Heart left ventricle (tissue), 13 donors: ENCODE results near the gene RAB4A.

Experiments used
- POLR2A ChIP-seq, 2 donors: fragments of 450-650 bp; IDR thresholded peaks; one replicate each; pipeline ENCODE4 v1.6.1; 2017; ENCODE audit warnings: antibody characterized with exemption in 2 of 2, mild to moderate bottlenecking in 2 of 2, moderate library complexity in 2 of 2
- TF ChIP-seq, protein P1 (sequence below), 12 donors: fragments of 200-600 bp; sonication (generic) in 4 of 12; IDR thresholded peaks; one replicate each; pipeline versions ENCODE4 v1.5.0 to v1.8.0; 2018 to 2022; ENCODE audit warnings: antibody characterized with exemption in 12 of 12, mild to moderate bottlenecking in 5 of 12
- donor health status: ischemic (EF 13 %, LVEDD 7.1; RV severe dilation, severe dysfunction).
- donor health status: DM: no; HTN: yes; CAD: no.
- donor health status: DM: no; HTN: no; CAD: no.
- donor health status: ischemic (EF 25% LVEDD 6.9; RV normal size, moderate dysfunction).
- donor health status: ischemic (EF 25% LVEDD 5.7; RV mildly dilated, moderate dysfunction).
- donor health status: ischemic (EF 35%, LVEDD 5.7; RV mildly dilated, moderate dysfunction).
- donor health status: nonischemic (EF 11% LVEDD 7.7; RV severe dilation, severe dysfunction).
- donor health status: DM: yes; HTN: yes; CAD: no.
- donor health status: PGD.
- donor health status: ischemic (EF 29% LVEDD 5.4; RV normal size, mild dysfunction).
- donor health status: nonischemic (EF 23%, LVEDD 6.1; RV moderate dilation, normal function).

DNA sequence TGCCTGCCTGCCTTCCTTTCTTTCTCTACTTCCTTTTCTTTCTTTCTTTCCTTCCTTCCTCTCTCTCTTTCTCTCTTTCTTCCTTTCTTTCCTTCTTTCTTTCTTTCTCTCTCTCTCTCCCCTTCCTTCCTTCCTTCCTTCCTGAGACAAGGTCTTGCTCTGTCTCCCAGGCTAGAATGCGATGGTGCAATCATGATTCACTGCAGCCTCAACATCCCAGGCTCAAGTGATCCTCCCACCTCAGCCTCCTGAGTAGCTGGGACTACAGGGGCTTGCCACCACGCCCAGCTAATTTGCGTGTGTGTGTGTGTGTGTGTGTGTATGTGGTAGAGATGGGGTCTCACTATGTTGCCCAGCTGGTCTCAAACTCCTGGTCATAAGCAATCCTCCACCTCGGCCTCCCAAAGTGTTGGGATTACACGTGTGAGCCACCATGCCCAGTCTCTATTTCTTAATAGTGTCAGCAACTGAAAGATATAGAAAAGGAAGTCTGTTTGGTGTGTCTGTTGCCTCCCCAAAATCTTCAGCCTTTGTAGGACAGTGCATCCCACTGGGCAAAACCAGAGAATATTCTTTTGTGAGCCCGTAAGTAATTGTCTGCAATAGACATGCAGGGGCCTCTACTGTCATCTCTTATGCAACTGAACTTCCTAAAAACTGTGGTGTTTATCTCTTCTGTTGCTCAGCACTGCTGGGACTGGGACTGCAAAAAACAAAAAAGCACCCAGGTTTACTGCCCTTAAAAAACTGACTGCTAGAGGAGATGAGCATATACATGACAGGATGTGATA lies 20.9 kb upstream of the RAB4A start:
- TF ChIP-seq, protein P1, sequence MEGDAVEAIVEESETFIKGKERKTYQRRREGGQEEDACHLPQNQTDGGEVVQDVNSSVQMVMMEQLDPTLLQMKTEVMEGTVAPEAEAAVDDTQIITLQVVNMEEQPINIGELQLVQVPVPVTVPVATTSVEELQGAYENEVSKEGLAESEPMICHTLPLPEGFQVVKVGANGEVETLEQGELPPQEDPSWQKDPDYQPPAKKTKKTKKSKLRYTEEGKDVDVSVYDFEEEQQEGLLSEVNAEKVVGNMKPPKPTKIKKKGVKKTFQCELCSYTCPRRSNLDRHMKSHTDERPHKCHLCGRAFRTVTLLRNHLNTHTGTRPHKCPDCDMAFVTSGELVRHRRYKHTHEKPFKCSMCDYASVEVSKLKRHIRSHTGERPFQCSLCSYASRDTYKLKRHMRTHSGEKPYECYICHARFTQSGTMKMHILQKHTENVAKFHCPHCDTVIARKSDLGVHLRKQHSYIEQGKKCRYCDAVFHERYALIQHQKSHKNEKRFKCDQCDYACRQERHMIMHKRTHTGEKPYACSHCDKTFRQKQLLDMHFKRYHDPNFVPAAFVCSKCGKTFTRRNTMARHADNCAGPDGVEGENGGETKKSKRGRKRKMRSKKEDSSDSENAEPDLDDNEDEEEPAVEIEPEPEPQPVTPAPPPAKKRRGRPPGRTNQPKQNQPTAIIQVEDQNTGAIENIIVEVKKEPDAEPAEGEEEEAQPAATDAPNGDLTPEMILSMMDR (IDR thresholded peaks at IDR 0.05), result no peak
- no peak for TF ChIP-seq POLR2A (IDR thresholded peaks at IDR 0.05)
